Breast epithelium (tissue), 4 donors: Measurements from ENCODE around the gene RBM15. TPM values are rescaled to one million over a fixed set of nuclear protein-coding genes. Genes with fewer than 3 reads are reported as not detected.
A peak's percentile ranks its signal among the peaks of the same experiment; 100 is the strongest.

Experiments
- DNase-seq, 2 donors: peaks; one replicate each; pipeline ENCODE4 v3.0.0-alpha.2; 2019; ENCODE audit warnings: low spot score in 2 of 2
- H3K27ac ChIP-seq, 2 donors: fragments of 200-600 bp; sonication (generic) in 1 of 2; one replicate each; pipeline ENCODE4 v1.5.1; 2016 to 2019; ENCODE audit warnings: mild to moderate bottlenecking in 1 of 2
- H3K27me3 ChIP-seq, 2 donors: fragments of 200-600 bp; sonication (generic) in 1 of 2; one replicate each; pipeline versions ENCODE4 v1.5.1 to v1.6.0; 2017 to 2019; ENCODE audit warnings: control low read depth in 1 of 2, mild to moderate bottlenecking in 1 of 2
- H3K36me3 ChIP-seq: fragments of 200-600 bp; one replicate; pipeline ENCODE4 v1.5.1; 2019
- H3K4me1 ChIP-seq, 2 donors: fragments of 200-600 bp; sonication (generic); one replicate each; pipeline ENCODE4 v1.5.1; 2016 to 2019; ENCODE audit warnings: control low read depth in 1 of 2
- H3K4me3 ChIP-seq, 3 donors: fragments of 200-600 bp; sonication (generic); 1 replicate in 2 of 3; 2 replicates in 1 of 3; pipeline ENCODE4 v1.5.1; 2016 to 2019; ENCODE audit warnings: mild to moderate bottlenecking in 3 of 3, moderate library complexity in 2 of 3
- H3K9me3 ChIP-seq, 2 donors: fragments of 200-600 bp; sonication (generic) in 1 of 2; one replicate each; pipeline ENCODE4 v1.5.1; 2016 to 2019; ENCODE audit warnings: control low read depth in 1 of 2
- CTCF ChIP-seq, 3 donors: fragments of 450-650 bp; IDR thresholded peaks; one replicate each; pipeline ENCODE4 v1.5.1; 2016 to 2017; ENCODE audit warnings: antibody characterized with exemption in 3 of 3, mild to moderate bottlenecking in 3 of 3, moderate library complexity in 3 of 3
- POLR2A ChIP-seq: fragments of 450-650 bp; IDR thresholded peaks from one replicate; pipeline ENCODE4 v1.6.1; 2016; ENCODE audit warnings: antibody characterized with exemption, mild to moderate bottlenecking, moderate library complexity
- POLR2AphosphoS5 ChIP-seq, 3 donors: sonication (generic); formaldehyde crosslinking; IDR thresholded peaks; one replicate each; pipeline ENCODE4 v1.6.1; 2017; ENCODE audit warnings: antibody characterized with exemption in 3 of 3
- intact Hi-C: fragments of 100-400 bp; cut with DNase I; formaldehyde crosslinking; loops from one replicate; pipeline ENCODE4 v1.15.1; 2023; ENCODE audit warnings: low total_unique reads
- total RNA-seq, 3 donors: library from RNA; depleted of rRNA; stranded (reverse); fragments of >200 nt; gene quantifications; one replicate each; pipeline ENCODE4 v1.1.0, GENCODE V29; 2016

The RBM15 gene
- total RNA-seq, 3 donors from 2014 or later, result 33.4 to 47.1 (median 35.4) TPM

DNA sequence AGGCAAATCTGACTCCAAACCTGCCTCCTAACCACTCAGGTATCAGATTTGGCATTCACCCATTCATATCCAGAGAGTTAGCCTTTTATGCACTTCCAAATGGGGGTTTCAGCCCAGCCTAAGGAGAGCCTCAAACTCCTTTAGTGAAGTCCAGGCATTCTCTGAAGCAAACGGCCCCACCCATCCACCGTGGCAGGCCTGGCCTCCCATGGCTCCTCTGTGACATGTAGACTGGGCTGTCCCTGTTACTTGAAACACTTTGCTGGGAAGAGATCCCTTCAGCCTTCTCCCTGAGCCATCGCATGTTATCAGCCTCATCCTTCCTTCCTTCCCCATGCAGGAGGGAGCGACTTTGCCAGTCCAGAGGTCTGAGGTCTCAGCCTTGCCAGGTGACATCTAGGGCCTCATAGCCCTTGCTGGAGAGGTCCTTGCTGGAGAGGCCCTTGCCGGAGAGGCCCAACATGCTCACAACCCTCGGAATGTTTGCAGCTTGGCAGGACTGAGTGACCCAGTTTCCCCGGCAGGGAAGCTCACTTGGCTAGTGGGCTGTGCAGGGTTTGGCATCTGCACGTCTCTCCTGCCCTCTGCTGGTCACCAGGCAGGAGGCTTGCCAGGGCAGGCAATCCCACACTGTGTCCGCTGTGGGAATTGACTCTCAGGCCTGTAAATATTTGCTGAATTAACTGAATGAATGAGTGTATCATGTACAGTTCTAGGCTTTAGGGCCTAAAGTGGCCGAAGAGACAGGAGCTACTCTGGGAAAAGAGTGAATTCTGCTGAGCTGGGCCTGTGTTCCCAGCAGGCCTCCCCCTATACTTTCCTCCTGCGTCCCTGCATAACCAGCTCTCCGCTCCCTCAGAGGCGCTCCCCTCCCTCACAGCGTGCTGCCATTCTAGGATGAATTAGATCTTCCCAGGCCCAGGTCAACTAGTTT is 26.7 kb upstream of the RBM15 start:
- Histone ChIP-seq H3K27me3 (no peaks in the 10 kb centered on the region), H3K4me3 (no peak overlapping the region), H3K27ac (no peak overlapping the region), H3K4me1 (peaks cover 4% of the 10 kb centered on the region in 2 donors), H3K9me3 (no peaks in the 10 kb centered on the region), H3K36me3 (no peaks in the 10 kb centered on the region)
- TF ChIP-seq POLR2A (no peak), CTCF (IDR thresholded peaks at IDR 0.05) (peak; percentile 74 to 98 (median 93)), POLR2AphosphoS5 (IDR thresholded peaks at IDR 0.05) (peak; percentile 32 to 51 (median 37))
- DNase-seq, result peak; percentile 69 to 85
- intact Hi-C loops, result no loop called here

- intact Hi-C loops, result no loop called here
- H3K27ac ChIP-seq, result no peak overlapping the region
- no peak overlapping the region for H3K4me3 ChIP-seq
- H3K9me3 ChIP-seq, result no peaks in the 10 kb centered on the region
- no peak for DNase-seq
- TF ChIP-seq POLR2AphosphoS5 (IDR thresholded peaks at IDR 0.05) (no peak), POLR2A (no peak), CTCF (IDR thresholded peaks at IDR 0.05) (no peak)
- H3K4me1 ChIP-seq, result peaks cover 4% of the 10 kb centered on the region in 2 donors
- no peaks in the 10 kb centered on the region for H3K27me3 ChIP-seq
- H3K36me3 ChIP-seq, result no peaks in the 10 kb centered on the region
Measured at GRCh38 chr1:110316735-110317134, 22.4 kb upstream of the RBM15 start.

DNA sequence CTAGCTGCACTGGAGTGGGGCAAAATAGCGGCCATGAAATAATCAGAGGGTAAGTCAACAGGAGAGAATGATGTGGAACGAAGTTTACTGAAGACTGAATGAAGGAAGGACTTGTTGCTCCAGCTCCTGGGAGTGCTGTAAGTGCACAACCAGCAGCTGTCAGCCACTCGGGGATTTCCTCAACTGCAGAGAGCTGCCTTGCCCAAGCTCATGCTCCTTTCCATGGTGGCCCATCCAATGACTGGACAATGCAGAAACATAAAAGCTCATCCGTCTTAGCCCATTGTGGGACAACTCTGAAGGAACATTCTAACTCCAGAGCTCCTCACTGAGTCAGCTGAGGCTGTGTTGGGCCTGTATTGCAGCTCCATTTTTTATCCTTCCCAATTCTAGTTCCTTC is 21.1 kb upstream of the RBM15 start:
- DNase-seq, result no peak
- TF ChIP-seq POLR2AphosphoS5 (IDR thresholded peaks at IDR 0.05) (no peak), CTCF (IDR thresholded peaks at IDR 0.05) (no peak), POLR2A (no peak)
- intact Hi-C loops, result no loop called here

DNA sequence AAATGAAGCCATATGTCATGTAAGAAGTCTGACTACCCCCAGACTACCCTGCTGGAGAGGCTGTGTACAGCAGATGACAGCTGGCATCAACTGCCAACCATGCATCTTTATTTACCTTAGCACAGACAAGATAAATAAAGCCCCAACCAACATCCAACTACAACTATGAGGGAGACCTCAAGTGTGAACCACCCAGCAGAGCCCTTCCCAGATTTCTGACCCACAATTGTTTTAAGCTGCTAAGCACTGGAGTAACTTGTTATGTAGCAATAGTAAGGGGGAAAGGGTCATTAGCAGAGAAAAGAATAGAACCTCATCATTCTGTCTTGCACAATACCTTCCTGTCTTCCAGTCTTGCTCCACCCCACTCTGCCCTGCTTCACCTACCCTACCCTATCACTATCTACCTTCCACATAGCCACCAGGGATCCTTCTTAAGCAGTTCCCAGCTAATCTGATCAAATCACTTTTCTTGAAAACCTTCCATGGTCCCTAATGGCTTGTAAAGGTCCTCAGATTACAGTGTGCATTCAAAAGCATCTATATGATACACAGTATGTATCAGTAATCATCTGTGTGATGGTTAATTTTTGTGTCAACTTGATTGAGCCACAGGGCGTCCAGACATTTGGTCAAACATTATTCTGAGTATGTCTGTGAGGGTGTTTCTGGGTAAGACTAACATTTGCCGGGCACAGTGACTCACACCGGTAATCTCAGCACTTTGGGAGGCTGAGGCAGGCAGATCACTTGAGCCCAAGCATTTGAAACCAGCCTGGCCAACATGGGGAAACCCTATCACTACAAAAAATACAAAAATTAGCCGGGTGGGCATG is 19.6 kb upstream of the RBM15 start:
- Histone ChIP-seq H3K27ac (no peak overlapping the region), H3K36me3 (no peaks in the 10 kb centered on the region), H3K27me3 (no peaks in the 10 kb centered on the region), H3K4me3 (no peak overlapping the region), H3K4me1 (no peaks in the 10 kb centered on the region), H3K9me3 (no peaks in the 10 kb centered on the region)
- no peak for DNase-seq
- intact Hi-C loops, result no loop called here
- TF ChIP-seq POLR2AphosphoS5 (IDR thresholded peaks at IDR 0.05), result no peak
- TF ChIP-seq POLR2A, result no peak
- no peak for TF ChIP-seq CTCF (IDR thresholded peaks at IDR 0.05)

More for the DNA sequence above, 21.1 kb upstream of the RBM15 start:
- no peaks in the 10 kb centered on the region for H3K36me3 ChIP-seq
- no peak overlapping the region for H3K27ac ChIP-seq
- H3K27me3 ChIP-seq, result no peaks in the 10 kb centered on the region
- H3K4me1 ChIP-seq, result no peaks in the 10 kb centered on the region
- no peak overlapping the region for H3K4me3 ChIP-seq
- no peaks in the 10 kb centered on the region for H3K9me3 ChIP-seq

DNA sequence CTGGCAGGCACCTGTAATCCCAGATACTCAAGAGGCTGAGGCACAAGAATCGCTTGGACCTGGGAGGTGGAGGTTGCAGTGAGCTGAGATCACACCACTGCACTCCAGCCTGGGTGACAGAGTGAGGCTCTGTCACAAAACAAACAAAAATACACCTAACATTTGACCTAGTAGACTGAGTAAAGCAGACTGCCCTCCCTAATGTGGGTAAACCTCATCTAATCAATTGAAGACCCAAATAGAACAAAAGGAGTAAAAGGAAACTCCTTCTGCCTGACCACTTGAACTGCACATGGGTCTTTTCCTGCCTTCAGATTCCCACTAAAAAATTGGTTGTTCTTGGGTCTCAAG is 19.0 kb upstream of the RBM15 start:
- intact Hi-C loops, result no loop called here
- Histone ChIP-seq H3K4me1 (no peaks in the 10 kb centered on the region), H3K36me3 (no peaks in the 10 kb centered on the region), H3K4me3 (no peak overlapping the region), H3K27ac (no peak overlapping the region), H3K27me3 (no peaks in the 10 kb centered on the region), H3K9me3 (no peaks in the 10 kb centered on the region)
- no peak for DNase-seq
- TF ChIP-seq POLR2AphosphoS5 (IDR thresholded peaks at IDR 0.05) (no peak), POLR2A (no peak), CTCF (IDR thresholded peaks at IDR 0.05) (no peak)
